Skin epidermis (tissue), 12 donors: ENCODE measurements around the gene GPRC5C.

Source experiments
- H3K27ac ChIP-seq, 21 experiments: fragments of 200-600 bp; sonication (generic) in 11 of 21; one replicate each; pipeline ENCODE4 v1.5.0; 2020; ENCODE audit warnings: mild to moderate bottlenecking in 3 of 21, inconsistent platforms in 2 of 21, moderate library complexity in 2 of 21
- H3K4me3 ChIP-seq, 7 experiments: fragments of 200-600 bp; sonication (generic) in 2 of 7; one replicate each; pipeline ENCODE4 v1.5.0; 2020; ENCODE audit warnings: inconsistent platforms in 2 of 7, mild to moderate bottlenecking in 2 of 7, moderate library complexity in 1 of 7

Gene GPRC5C

DNA sequence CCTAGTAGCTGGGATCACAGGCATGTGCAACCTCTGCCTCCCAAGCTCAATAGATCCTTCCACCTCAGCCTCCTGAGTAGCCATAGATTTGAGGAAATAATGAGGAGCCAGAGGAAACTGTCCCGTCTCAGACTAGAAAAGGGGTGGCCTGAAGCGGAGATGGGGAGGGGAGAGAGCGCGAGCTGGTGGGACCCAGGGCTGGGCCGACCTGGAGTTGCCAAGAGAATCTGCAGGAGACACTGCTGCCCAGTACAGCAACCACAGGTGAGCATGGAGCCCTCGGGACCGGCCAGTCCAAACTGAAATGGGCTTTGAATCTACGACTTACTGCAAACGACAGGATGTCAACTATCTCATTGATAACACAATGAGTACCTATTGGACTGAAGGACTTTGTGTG is 58.8 kb downstream of the GPRC5C start:
- H3K27ac ChIP-seq: no peak overlapping the region
- no peak overlapping the region for H3K4me3 ChIP-seq

GRCh38 chr17:74491626-74492025 is 59.7 kb downstream of the GPRC5C start:
- H3K27ac ChIP-seq: no peak overlapping the region
- no peak overlapping the region for H3K4me3 ChIP-seq

GRCh38 chr17:74493331-74493833 is 61.5 kb downstream of the GPRC5C start:
- Histone ChIP-seq H3K27ac (no peak overlapping the region), H3K4me3 (no peak overlapping the region)
